DND-41 (cell line): Measurements from ENCODE around the gene SLC25A3.

ENCODE experiments used
- CTCF ChIP-seq: IDR thresholded peaks from 2 replicates; pipeline ENCODE4 v1.5.1; 2012; ENCODE audit warnings: borderline replicate concordance, low read length, moderate library complexity, mild to moderate bottlenecking; ENCODE audit not compliant: poor library complexity, severe bottlenecking; ENCODE audit errors: extremely low read depth
- EZH2 ChIP-seq: IDR thresholded peaks from 3 replicates; pipeline ENCODE4 v1.6.1; 2012; ENCODE audit warnings: borderline replicate concordance, low read depth, mild to moderate bottlenecking, moderate library complexity, low read length, inconsistent platforms; ENCODE audit not compliant: severe bottlenecking

- TF ChIP-seq CTCF: no peak
- TF ChIP-seq EZH2: no peak
These were observed 612 bp upstream of the SLC25A3 start for GRCh38 chr12:98592825-98593322.
